GM18507 (cell line): ENCODE data around the gene ZBTB7C.

Experiments
- DNase-seq: peaks from one replicate; pipeline ENCODE4 v3.0.0; 2011; ENCODE audit warnings: low read depth; ENCODE audit not compliant: insufficient read length; ENCODE audit errors: extremely low spot score
- FAIRE-seq: peaks from 2 replicates; lab custom pipeline; 2011; peaks lifted over from hg19 to GRCh38; lab: Jason Lieb, UNC

The ZBTB7C gene

DNA sequence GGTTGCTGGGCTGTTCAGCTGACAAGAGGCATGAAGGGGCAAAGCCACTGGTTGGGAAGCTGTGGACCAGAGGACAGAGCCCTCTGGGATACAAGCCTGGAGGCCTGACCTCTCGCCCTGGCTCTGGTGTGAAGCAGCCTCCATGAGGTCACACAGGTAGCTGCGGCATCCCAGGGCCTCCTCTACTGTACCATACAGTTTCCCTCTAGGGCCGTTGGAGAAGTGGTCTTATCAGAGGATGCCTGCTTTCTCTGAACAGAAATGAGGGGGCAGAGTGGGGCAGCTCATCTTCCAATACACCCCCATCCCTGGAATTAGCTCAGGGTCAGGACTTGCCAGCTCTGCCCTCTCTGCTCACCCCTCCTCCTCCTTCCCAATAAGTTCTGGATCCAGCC lies 343.6 kb downstream of the ZBTB7C start:
- DNase-seq (no peak), FAIRE-seq (no peak)

DNA sequence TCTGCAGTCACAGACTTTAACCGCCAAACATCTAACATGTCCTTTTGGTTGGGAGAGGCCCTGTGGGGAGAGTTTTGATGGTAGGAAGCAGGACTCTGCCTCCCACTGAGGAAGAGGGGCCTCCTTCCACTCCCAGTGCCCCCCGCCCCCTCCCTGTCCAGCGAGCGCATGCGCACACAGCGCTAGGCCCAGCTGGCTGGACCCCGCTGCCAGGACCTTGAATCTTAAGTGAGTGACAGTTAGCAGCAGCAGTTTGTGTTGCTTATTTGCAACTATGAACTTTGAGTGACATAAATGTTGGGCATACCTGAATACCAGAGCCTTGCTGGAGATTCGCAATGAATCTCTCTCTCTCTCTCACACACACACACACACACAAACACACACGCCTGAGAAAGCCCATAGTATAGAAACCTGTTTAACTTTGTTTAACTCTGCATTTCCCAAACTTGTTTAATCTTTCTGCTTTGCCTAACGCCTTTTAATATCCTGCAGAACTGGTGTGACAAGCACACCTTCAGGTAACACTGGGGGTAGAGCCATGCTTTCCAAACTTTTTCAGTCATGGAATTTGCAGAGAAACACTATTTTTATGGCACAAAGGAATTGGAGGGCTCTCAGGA lies 344.1 kb downstream of the ZBTB7C start:
- DNase-seq (no peak), FAIRE-seq (no peak)

- DNase-seq = no peak
- no peak for FAIRE-seq
These were observed 347.2 kb downstream of the ZBTB7C start for GRCh38 chr18:48061781-48062570.

DNA sequence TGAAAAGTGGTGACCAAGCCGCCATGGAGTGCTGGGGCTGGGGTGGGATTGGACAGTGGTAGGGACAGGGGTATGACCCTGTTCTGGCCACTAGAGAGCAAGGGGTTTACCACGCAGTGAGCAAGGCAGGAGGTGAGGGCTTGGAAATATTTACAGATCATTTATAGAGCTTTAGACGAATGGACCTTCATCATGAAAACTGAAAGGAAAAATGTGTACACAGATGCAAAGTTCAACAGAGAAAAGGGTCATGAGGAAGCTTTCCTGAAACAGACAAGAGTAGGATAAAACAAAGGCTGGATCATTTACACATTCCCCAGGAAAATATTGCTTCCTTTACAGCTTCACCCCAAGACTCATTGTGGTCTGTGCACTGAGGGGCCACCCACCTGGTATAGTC lies 348.2 kb downstream of the ZBTB7C start:
- FAIRE-seq (no peak), DNase-seq (no peak)

DNA sequence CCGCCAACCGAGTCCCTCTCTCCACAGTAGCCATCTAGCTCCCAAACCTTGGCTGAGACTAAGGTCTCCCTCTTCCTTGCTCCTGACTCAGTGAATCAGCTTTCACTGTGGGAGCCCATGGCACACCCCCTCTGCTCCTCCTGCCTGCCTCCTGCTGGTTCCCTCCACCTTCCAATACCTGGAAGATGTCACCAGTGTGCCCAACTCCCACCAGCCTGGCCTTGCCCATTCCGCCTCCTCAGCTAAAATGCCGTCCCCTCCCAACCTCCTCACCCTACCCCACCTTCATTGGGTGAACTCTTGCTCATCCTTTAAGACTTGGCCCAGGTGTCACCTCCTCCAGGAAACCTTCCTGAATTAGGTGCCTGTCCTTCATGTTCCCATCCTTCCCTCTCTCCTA lies 348.8 kb downstream of the ZBTB7C start:
- FAIRE-seq (no peak), DNase-seq (no peak)

- FAIRE-seq = no peak
- DNase-seq = no peak
These were observed 349.6 kb downstream of the ZBTB7C start for GRCh38 chr18:48059455-48060010.

GRCh38 chr18:48058486-48058885 lies 350.7 kb downstream of the ZBTB7C start:
- DNase-seq = no peak
- no peak for FAIRE-seq

GRCh38 chr18:48057018-48057417 lies 352.2 kb downstream of the ZBTB7C start:
- DNase-seq (no peak), FAIRE-seq (no peak)

- no peak for DNase-seq
- no peak for FAIRE-seq
These were observed 353.8 kb downstream of the ZBTB7C start for GRCh38 chr18:48055351-48055750.

DNA sequence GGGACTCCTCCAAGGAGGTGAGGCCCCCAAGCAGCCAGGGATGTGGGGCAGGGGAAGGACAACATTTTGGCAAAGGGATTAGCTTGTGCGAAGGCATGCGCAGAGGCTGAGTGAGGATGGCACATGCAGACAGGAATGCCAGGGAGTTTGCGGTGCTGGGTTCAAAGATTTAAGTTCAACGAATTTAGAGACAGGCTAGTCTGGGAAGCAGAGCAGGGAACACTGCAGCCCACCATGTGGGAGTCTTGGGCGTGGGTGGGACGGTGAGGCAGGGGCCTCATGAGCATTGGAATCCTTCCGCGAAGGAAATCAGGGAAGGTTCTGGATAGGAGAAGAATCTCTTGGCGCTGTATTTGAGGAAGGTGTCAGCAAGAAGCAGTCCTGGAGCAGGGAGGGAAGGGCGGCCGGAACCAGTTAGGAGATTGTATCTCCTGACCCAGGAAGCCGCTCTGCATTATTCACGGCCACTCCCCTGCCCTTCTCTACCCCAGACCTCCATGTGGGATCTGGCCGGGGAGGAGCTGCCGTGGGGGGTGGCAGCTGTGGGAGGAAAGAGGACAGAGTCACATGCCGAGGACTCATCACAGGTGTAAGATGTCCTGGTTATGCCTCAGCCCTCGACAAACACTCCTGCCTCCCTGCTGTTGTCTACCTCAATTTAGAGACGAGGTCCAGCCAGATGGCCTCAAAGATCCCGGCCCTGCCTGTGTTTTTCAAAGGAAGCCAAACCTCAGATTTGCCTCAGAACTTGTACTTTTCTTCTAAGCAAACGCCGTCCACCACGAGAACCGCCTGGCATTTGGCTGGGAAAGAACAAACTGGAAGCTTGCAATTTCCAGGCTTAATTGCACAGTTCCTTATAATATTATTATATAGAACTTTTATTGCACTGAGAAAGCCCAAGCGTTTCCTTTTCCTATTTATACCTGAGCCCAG lies 355.0 kb downstream of the ZBTB7C start:
- FAIRE-seq (no peak), DNase-seq (no peak)

DNA sequence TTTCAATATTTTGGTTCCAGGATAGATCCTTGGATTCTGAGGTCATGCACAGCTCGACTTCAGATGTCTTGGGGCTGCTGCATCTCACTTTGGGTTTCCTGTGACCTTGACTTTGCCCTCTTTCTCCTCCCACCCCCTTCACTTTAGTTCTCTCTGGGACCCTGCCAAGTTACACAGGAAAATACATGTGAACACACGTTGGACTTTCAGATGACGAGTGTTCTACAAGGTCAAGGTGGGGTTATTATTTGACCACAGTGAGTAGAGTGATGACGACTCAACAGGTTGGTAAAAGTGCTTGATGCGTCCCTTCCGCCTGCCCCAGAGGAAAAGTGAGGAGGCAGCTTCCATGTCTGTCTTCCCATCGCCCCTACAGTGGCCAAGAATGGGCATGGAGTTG lies 356.3 kb downstream of the ZBTB7C start:
- no peak for DNase-seq
- FAIRE-seq = no peak

GRCh38 chr18:48051945-48052840 lies 357.0 kb downstream of the ZBTB7C start:
- DNase-seq (no peak), FAIRE-seq (no peak)

DNA sequence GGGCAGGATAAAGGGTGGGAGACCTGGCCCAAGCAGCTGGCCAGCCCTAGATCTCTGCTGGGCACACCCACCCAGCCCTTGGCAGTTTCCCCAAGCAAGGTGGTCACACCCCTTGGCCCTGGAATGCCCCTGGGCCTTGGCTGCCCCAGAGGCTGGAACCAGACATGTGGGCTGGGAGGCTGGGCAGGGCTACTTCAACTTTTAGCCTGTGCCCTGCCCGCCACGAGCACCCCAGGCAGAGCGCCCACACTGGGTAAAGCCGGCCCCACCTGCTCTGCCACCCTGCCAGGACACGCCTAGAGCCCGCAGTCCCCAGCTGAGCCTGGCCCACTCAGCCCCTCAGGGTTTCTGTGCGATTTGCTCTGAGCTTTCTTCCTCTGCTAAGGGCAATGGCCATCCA lies 359.0 kb downstream of the ZBTB7C start:
- FAIRE-seq (no peak), DNase-seq (no peak)

- FAIRE-seq (no peak), DNase-seq (no peak)
These were observed 359.4 kb downstream of the ZBTB7C start for GRCh38 chr18:48049757-48050156.

DNA sequence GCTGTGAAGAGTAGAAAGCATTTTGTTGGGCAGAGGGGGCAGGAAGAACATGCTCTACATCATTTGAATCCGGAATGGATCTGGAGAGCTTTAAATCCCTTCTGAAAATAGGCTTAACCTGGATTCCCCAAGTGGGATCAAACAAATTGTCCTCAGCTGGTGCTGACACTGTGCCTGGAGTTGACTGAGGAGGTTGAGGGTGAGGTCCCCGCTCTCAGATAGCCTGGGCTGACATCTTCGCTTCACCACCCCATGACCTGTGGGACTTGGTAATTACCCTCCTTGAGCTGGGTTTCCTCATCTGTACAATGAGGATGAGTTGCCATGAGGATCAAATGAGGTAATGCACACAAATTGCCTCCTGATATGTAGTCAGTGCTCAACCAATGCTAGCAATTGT lies 360.9 kb downstream of the ZBTB7C start:
- DNase-seq (no peak), FAIRE-seq (no peak)

- no peak for DNase-seq
- no peak for FAIRE-seq
These were observed 362.3 kb downstream of the ZBTB7C start for GRCh38 chr18:48046843-48047242.

DNA sequence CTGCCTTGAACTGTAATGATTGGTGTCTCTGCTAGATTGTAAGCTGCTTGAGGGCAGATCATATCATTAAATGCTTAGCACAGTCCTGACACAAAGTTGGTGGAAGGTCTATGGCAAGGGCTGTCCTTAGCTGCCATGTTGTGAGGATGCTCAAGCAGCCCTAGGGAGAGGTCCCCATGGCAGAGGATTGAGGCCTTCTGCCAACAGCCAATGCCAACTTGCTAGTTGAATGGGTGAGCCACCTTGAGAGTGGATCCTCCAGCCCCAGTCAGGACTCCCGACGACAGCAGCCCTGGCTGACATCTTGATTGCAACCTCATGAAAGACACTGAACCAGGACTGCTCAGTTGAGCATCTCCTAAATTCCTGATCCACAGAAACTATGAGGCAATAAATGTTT lies 363.4 kb downstream of the ZBTB7C start:
- no peak for DNase-seq
- no peak for FAIRE-seq

GRCh38 chr18:48044944-48045343 lies 364.2 kb downstream of the ZBTB7C start:
- DNase-seq (no peak), FAIRE-seq (no peak)

- FAIRE-seq (no peak), DNase-seq (no peak)
These were observed 366.0 kb downstream of the ZBTB7C start for GRCh38 chr18:48043166-48043565.
